Limb (tissue), 2 donors: ENCODE measurements around the gene AGR2.
A peak's percentile ranks its signal among the peaks of the same experiment; 100 is the strongest.

Experiments
- DNase-seq, 2 donors: peaks; one replicate each; pipeline ENCODE4 v3.0.0-alpha.2; 2016; ENCODE audit errors: extremely low spot score in 2 of 2

AGR2 gene

DNA sequence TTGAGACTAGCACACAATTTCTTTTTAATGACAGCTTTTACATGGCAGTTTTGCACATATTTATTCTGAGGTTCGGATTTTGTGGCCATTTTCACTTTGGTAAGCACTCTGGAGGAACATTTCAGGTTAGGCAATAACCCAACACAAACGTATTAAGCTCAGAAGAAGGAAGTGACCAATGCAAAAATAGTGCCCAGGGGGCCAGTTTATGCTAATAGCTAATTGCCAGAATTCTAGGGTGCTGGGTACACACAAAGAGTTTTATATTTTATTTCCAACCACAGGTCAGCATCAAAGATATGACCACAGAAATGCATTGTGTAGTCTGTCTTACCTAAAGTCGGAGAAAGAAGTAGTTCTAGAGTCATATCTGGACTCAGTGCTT, 8.4 kb upstream of the AGR2 start:
- DNase-seq: no peak

DNA sequence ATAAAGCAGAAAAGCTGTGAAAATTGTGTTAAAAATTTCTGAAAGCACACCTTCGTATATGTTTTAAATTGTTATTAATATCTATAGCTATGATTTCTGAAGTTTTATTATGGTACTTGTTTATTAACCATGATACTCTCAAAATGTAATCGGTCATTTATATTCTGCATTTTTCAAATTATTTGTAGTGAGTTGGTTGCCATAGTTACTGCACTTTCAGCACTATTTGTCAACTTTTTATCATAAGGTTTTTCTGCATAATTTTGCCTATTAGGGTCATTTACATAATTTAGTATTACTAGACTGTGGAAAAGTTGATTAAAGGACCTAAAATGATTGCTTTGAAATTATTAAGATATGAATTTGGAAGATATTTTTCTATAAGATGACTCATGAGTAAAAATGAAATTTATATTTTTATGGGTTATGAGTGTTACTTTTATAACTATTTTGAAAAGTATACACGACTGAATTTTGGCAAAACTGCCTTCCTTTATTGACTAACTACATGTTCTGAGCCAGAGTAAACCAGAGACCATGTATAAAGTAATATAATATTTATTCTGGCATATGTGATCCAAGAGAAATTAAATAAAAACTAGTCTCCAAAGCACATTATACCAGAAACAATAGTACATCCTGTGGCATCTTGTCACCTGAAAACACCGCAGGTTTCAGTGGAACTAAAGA, 7.9 kb upstream of the AGR2 start:
- DNase-seq: no peak

DNA sequence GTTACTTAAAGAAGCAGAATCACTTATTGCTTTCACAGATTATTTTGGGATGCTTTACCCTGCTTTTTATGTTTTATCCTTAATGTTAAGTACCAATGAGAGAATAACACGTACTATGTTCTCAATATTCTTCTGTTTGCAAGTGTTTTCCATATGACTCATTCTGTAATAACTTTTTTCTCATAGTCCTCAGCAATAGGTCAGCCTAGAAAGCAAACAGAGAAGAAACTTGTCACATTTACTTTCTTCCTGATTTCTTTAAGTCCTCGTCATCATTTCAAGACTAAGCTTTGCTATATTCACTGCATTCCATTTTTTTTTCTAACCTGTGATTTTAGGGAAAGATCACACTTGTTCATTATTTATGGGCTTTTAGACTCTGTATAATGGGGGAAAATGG, 6.8 kb upstream of the AGR2 start:
- no peak for DNase-seq

DNA sequence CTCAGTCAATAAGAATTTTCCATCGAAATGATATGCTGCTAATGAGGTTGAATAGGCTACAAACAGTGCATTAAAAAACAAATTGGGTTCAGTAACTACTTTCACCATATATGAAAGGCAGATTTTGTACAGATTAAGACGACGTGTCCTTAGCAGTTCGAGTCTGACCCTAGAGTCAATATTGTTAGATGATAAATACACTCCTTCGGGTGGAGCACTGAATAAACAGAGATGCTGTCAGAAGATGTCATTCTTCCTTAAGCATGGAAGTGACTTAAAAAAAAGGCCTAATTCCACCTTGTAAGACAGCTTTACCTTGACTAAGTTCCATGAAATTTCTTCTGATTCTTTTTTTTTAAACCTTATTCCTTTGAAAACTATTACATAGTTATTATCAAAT, 5.8 kb upstream of the AGR2 start:
- DNase-seq: no peak

DNA sequence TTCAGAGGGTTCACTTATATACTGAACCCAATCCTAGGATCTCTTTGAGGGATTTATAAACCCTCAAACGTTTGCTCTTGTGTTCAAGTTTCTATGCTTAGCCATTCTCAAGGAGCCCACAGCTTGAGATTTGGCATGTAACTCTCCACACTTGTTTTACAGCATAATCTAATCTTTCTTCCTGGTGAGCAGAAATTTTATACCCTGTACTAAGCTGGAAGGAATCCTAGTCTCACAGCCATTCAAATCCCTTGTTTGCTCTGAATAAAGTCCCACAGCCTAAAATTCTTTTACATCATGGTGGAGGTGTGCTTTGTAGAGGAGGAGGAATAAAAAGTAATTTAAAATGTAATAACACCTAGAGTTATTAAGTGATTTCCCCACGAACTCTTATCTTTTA, 5.3 kb upstream of the AGR2 start:
- no peak for DNase-seq

DNA sequence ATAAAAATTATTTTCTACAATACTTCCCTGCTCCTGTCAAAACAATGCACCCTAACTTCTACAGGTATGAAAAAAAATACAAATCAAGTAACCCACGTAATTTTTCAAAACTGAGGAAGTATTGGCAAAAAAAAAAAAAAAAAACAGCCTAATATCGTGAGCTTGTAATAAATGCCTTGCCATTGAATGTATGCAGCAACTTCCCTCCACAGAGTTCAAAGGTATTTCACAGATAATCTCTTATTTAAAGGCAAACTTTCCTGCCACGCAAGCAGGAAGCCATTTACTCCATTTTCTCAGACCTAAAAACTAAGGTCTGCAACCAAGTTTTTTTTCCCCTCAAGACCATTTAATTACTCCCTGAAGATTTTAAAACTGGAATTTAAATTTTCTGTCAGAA, 642 bp upstream of the AGR2 start:
- no peak for DNase-seq

DNA sequence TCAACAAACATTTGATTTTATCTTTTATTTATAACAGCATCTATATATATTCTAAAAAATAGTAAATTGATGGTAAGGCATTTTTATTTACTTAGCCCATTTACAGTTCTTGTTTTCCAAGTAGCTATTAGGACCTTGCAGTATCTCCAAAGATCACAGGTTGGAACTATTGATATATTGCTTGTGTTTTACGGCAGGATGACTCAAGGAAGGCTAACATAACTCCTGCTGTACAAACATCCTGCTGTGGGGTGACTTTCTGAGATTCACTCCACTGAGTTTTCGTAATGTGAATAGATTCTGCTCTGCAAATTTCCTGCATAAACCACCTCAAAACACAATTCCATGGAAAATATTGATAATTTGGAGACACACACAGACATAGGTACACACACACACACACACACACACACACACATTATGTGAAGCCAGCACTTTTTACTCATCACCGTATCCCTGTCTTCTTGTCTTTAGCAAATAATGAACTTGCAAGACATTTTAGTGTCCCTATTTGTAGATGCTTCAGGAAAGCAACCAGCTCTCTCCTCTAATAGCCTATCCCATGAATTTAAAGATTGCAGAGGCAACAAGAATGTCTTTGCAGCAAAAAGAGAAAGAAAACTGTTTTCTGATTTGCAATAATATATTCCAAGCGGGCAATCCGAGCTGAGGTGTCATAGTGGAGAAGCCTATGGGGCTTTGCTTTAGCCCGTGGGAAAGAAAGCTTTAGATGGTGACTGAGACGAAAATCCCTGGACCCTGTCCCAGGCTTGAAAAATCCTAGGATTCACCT, 722 bp downstream of the AGR2 start:
- no peak for DNase-seq

DNA sequence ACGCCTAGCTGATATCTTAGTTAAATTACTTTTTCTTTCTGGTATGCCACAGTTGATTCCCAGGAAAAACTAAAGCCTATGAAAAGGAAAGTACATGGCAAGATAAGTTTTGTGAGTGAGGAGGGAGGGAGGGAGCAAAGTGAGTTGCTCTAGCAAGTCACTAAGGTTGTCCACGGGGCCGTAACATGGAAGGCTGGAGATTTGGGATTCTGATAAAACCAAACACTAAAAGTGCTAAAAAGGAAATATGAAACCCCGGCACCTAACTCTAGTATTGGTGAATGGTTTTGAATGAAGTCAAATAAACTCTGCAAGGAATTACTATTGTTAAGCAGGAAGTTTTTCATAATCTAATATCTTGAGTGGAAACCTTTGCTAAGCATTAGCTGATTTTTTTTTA, 1.7 kb downstream of the AGR2 start:
- no peak for DNase-seq

DNA sequence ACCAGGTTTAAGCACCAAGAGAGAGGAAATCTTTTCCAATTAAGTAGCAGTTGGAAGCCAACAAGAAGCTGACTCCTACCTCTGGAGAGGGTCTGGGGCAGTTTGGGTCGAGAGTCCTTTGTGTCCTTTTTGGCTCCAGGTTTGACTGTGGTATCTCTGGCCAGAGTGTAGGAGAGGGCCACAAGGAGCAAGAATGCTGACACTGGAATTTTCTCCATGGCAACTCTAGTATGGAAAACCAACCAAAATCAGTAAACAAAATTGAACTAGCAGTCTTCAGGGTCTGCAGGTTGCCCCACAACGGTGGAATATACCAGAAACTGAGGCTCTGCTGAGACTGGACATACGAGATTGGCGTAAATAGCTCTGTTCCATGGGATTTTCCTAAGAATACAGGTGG, 3.2 kb downstream of the AGR2 start:
- no peak for DNase-seq

DNA sequence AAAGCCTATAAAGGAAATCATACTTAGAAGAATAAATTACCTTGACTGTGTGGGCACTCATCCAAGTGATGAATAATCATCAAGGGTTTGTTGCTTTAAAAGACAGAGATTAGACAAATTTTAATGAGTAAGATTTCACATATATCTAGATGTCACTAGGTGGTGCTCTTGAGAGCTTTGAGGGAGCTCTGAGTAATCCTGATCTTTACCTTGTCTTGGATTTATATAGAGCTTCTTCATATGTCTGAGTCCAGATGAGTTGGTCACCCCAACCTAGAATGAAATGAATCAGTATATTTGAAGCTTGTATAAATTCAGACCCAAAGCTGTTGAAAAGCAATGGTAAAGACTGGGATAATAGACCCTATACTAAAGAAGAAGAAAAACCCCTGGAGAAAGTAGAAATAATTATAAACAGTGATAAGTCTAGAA, 3.7 kb downstream of the AGR2 start:
- DNase-seq: peak in 1 of 2 donors; percentile 32

DNA sequence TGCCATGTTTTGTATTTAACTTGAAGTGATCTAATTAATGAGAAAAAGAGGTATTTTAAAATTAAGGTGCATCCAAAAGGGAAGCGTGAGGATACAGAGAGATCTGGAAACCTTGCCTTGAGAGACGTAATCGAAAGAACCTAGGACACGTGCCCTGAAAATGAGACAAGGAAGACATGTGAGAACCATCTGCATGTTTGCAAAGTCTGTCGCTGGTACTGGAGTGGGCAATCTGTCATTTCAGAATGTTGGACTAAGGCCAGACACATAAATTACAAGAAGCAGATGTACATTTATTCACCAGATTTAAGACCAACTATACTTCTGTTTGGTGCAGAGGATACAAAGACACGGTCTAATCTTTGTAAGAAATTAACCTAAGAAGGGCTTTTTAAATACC, 9.2 kb downstream of the AGR2 start:
- DNase-seq: no peak

DNA sequence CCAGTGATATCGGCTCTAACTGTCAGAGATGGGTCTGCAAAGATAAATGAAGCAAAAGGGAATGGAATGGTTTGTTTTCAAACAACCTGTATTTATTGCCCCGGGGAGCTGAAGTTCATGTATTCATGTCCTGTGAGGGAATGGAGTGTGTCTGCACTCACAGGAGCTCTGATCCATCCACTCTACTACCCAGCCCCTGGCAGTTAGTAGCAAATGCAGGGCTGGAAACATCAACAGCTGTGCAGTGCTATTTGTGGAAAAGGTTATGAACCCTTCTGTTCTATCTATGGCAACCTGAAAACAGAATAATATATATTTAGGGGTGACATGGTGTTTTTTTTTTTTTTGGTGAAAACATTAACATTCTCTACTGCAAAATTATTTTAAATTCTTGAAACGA, 9.8 kb downstream of the AGR2 start:
- no peak for DNase-seq

DNA sequence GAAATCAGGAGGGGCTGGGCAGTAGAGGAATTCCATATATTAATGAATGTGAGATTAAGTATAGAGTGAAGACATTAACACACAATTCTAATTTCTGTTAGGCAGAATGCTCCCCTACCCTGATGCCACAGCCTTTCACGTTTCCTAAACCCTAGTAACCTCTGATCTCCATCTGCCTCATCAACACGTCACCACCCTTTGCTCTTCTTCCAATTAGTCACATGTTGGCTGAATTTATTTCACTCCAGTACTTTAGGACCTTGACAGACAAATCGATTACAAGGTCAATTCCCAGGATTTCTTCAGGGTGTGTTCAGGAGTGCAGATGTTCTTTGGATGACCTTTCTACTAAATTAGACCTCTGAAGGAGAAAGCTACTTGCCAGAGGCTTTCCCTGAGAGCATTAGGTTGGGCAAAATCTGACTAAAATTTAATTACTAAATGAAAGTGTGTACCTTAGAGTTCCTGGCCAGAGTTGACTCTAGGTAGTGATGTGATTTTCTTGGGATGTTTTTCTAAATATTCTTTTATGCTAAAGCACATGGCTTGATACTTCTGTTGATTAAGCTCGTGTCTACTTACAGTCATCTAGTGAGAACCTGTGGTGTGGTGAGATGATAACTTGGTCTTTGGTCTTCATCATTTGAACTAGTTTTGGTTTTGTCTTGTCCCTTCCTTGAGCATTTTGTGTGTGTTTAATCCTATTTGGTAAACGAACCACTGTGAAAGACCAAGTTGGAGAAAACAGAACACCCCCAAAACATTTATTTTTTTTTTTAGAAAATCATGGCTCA, 12.7 kb downstream of the AGR2 start:
- no peak for DNase-seq

DNA sequence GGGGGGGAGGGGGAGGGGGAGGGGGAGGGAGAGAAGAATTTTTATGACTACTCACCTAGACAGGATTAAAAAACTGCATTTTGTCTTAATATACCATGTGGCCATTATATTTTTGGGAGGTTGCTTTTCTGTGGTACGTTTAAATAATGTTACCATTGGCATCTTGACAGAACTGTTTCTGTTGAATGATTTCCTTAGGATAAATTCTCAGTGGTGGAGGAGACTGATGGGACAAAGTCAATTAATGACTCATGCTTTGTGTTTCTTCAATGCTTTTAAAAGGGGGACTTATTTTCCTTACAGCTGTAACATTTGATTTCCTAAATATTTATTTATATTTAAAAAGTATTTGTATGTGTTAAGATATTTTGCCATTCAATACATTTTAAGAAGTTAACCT, 13.7 kb downstream of the AGR2 start:
- no peak for DNase-seq

DNA sequence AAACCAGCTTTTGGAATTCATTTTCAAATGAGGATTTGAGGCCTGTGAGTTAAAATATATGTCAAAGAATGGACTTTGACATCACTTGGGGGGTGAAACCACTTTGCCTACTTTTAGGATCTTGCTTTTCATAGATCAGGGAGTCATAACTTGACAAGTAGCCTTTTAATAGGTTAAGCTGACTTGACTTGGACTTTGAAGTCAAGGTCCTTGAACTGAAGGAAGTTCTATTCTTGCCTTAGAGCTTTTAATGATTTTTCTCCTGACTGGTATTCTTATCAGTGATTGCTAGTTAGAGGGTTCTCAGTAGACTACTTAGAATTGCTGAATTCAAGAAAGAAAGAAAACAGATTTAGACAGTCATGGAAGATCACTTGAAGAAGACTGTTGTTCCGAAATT, 17.7 kb downstream of the AGR2 start:
- no peak for DNase-seq

DNA sequence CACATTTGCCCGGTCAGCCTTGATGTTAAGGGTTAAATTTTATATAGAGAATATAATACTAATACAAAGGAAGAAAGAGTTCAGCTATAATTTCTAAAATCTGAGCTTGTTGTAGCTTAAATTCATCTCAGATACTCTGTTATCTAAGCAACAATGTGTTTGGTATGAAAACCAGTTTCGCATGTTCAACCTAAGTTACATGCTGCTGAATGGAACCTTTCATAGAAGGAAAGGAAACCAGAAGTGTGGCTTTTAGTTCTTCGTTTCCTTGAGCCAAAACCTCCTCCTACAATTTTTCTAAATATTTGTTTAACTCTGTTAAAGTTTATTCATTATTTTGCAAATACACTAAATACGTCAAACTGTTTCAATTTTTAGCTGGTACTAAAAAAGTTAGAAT, 18.5 kb downstream of the AGR2 start:
- no peak for DNase-seq

DNA sequence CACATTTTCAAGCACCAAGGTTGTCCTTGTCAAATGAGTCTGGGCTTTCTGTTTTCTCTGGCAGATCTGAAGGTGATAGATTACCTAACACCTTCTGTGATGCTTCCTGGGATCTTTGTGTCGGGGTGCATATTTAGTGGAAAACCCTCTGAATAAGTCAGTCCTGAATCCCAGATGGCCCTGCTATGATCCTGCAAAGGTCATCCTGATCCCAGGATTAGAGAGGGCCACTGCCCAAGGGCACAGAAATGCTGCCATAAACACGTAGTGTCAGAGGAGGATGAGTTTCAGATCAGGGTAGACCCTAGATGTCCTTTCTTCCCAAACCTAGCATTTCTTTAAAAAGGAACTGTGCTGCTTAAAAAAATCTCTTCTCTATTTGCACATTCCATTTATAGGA, 19.0 kb downstream of the AGR2 start:
- DNase-seq: no peak

DNA sequence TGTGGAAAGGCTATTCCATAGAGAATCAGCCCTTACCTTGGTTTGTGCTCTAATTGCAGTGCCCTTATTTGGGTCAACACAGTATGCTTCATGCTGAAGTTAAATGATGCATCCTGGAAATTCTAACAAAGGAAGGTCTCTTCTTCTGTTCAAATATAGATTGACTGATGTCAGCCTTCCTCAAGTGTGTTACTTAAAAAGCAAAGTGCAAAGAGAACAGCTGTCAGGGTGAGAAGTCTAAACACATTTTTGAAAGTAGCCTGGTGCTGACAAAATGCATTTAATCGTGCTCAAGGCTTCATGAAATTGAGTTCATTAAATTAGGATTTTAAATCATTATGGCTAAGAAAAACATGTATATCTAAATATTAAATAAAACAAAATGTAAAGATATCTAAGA, 19.5 kb downstream of the AGR2 start:
- no peak for DNase-seq

DNA sequence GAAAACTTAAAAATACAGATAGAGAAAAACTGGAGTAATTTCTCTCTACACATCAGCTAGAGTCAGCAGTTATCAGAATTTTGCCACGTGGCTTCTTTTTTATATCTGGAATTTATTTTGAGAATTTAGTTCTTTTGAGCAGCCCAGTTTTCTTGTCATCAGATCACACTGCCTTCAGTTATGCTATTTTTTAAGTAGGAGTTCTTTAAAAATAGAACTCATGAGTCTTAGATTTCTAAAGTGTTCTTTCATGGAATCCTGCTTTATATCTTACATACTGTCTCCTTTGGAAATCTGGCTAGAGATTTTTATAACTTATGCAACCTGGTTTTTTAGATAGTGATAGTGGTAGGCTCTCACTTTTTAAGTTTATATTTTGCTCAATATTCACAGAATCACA, 24.2 kb downstream of the AGR2 start:
- DNase-seq: no peak

DNA sequence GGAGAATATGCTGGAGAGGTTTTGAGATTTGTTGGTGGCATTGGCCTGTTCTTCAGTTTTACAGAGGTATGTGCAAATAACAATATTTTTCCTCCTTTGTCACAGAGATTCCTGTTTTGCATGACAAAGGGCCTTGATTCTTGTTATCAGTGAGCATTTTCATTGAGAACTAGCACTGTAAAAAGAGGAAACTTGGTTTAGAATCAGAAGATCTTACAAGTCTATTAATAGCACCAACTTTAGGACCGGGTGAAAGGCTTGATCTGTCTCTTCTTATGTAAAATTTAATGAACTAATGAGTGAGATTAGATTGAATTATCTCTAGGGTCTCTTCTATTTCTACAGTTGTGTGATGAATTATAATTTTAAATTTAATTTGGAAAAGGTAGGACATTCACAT, 25.7 kb downstream of the AGR2 start:
- DNase-seq: no peak

DNA sequence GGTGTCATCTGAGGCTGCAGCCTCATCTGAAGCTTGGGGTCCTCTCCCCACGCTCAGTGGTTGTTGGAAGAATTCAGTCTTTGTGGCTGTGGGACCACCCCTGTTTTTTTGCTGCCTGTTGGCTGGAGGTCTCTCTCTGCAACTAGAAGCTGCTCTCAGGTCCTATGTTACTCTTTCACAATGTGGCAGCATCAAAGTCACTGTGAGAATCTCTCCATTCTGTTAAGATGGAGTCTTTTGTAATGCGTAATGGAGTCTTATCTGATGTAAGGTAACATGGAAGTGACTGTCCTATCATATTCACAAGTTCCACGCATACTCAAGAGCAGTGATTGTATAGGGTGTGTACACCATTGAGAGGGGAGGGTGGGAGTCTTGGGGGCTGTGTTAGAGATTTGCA, 26.3 kb downstream of the AGR2 start:
- DNase-seq: no peak

DNA sequence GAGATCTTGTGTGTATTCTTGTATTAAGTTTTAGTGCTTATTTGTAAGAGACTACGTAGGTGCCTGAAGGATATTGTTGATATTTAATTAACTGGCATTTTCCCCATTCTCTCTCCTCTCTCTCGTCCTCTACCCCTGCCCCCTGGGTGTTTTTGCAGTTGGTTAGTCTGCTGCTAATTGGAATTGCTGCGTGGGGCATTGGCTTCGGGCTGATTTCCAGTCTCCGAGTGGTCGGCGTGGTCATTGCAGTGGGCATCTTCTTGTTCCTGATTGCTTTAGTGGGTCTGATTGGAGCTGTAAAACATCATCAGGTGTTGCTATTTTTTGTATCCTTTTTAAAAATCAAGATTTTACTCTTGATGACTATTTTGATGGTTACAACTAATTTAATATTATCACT, 28.7 kb downstream of the AGR2 start:
- DNase-seq: no peak

DNA sequence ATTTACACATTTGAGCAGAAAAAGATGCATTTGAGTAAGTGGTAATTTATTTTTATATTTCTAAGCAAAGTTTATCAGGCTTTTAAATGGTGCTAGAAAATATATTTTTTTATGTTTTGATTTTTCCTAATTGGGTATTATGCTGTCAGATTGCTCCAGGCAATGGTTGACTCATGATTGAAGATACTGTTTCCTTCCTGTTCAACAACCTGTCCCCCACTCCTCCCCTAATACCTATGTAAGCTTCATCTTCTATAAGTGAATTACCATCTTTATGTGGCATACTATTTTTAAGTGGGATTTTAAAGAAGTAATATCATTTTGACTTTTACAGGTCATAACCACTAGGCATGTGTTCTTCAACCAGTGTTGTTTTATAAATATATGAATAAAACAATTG, 29.8 kb downstream of the AGR2 start:
- no peak for DNase-seq
